ENCODE measurements around the gene SPTBN5. TPM values are rescaled to one million over a fixed set of nuclear protein-coding genes. Genes with fewer than 3 reads are reported as not detected.

The SPTBN5 gene
- total RNA-seq, 4 donors from 2014 or later: 0.17 to 1.2 (median 0.68) TPM

DNA sequence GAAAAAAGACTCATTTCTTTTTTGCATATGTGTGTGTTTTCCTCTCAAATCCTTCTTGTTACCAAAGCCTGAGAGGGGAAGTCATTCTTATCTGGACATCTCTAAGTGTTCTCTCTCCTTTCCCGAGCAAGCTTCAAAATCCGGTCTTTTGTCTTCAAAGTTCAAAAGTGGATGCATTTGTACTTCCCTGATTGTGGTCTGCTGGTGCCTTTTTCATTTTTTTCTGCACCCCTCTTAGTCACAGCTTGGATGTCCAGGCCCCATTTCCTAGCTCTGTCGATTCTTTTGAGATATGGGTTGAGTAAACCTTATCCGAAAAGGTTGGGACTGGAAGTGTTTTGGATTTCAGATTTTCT lies 43.7 kb upstream of the SPTBN5 start:
- peaks cover 47 to 67% (median 54%) of the 10 kb centered on the region in 4 donors for H3K4me1 ChIP-seq

GRCh38 chr15:41936649-41937567 lies 43.1 kb upstream of the SPTBN5 start:
- H3K27ac ChIP-seq (replicated peaks in 1 of 4): peak overlapping the region in 3 of 4 donors; percentile 65 to 77 (median 66)
- 71% methylated on average over 19 of the region's 19 CpGs for WGBS
- no peaks in the 10 kb centered on the region for H3K9me3 ChIP-seq
- intact Hi-C loops (cut with DNase I): no loop called here
- H3K36me3 ChIP-seq: peaks cover 0 to 6% (median 3%) of the 10 kb centered on the region in 4 donors
- no peaks in the 10 kb centered on the region for H3K27me3 ChIP-seq
- no peak for DNase-seq (ENCODE audit: extremely low spot score)
- TF ChIP-seq POLR2AphosphoS5 (IDR thresholded peaks at IDR 0.05) (peak; percentile 31 to 34), POLR2A (IDR thresholded peaks at IDR 0.05; ENCODE audit: low read depth) (no peak), EP300 (IDR thresholded peaks at IDR 0.05) (peak; percentile 31), CTCF (IDR thresholded peaks at IDR 0.05) (no peak)
- H3K4me1 ChIP-seq: peaks cover 53 to 74% (median 60%) of the 10 kb centered on the region in 4 donors
- H3K4me3 ChIP-seq: no peak overlapping the region

More for the DNA sequence above, 43.7 kb upstream of the SPTBN5 start:
- TF ChIP-seq CTCF (IDR thresholded peaks at IDR 0.05) (no peak), POLR2A (IDR thresholded peaks at IDR 0.05; ENCODE audit: low read depth) (no peak)
- intact Hi-C loops (cut with DNase I): no loop called here
- DNase-seq (ENCODE audit: extremely low spot score): no peak
- Histone ChIP-seq H3K9me3 (no peaks in the 10 kb centered on the region), H3K27ac (replicated peaks in 1 of 4) (peak overlapping the region in 3 of 4 donors; percentile 65 to 77 (median 66)), H3K4me3 (no peak overlapping the region), H3K36me3 (peaks cover 0 to 8% (median 4%) of the 10 kb centered on the region in 4 donors), H3K27me3 (no peaks in the 10 kb centered on the region)
- WGBS: 85% methylated on average over 4 of the region's 4 CpGs

- TF ChIP-seq POLR2A (IDR thresholded peaks at IDR 0.05; ENCODE audit: low read depth): no peak
- TF ChIP-seq EP300 (IDR thresholded peaks at IDR 0.05): no peak
- no peak for TF ChIP-seq POLR2AphosphoS5 (IDR thresholded peaks at IDR 0.05)
- no peak for TF ChIP-seq CTCF (IDR thresholded peaks at IDR 0.05)
- no peak for DNase-seq (ENCODE audit: extremely low spot score)
- Histone ChIP-seq H3K27me3 (no peaks in the 10 kb centered on the region), H3K27ac (replicated peaks in 1 of 4) (peak overlapping the region; percentile 30 to 75 (median 50)), H3K9me3 (no peaks in the 10 kb centered on the region), H3K36me3 (peaks cover 0 to 6% (median 0%) of the 10 kb centered on the region in 4 donors), H3K4me3 (no peak overlapping the region), H3K4me1 (peaks cover 51 to 75% (median 65%) of the 10 kb centered on the region in 4 donors)
- intact Hi-C loops (cut with DNase I): no loop called here
- 87% methylated on average over 3 of the region's 3 CpGs for WGBS
These were observed 42.3 kb upstream of the SPTBN5 start for GRCh38 chr15:41936155-41936554.

- H3K4me1 ChIP-seq: peaks cover 57 to 77% (median 67%) of the 10 kb centered on the region in 4 donors
- no peak overlapping the region for H3K4me3 ChIP-seq
- 74% methylated on average over 5 of the region's 5 CpGs for WGBS
- intact Hi-C loops (cut with DNase I): no loop called here
- H3K36me3 ChIP-seq: peaks cover 0 to 6% (median 0%) of the 10 kb centered on the region in 4 donors
- TF ChIP-seq CTCF (IDR thresholded peaks at IDR 0.05): no peak
- no peak for TF ChIP-seq EP300 (IDR thresholded peaks at IDR 0.05)
- no peak for TF ChIP-seq POLR2A (IDR thresholded peaks at IDR 0.05; ENCODE audit: low read depth)
- no peak for TF ChIP-seq POLR2AphosphoS5 (IDR thresholded peaks at IDR 0.05)
- H3K27me3 ChIP-seq: no peaks in the 10 kb centered on the region
- no peak for DNase-seq (ENCODE audit: extremely low spot score)
- H3K9me3 ChIP-seq: no peaks in the 10 kb centered on the region
- peak overlapping the region; percentile 30 to 75 (median 44) for H3K27ac ChIP-seq (replicated peaks in 1 of 4)
These were observed 41.7 kb upstream of the SPTBN5 start for GRCh38 chr15:41935566-41936020.

All from esophagus muscularis mucosa (tissue), 4 donors.